Omental fat pad (tissue), 4 donors: ENCODE measurements around the gene POU6F2. TPM values are rescaled to one million over a fixed set of nuclear protein-coding genes. Genes with fewer than 3 reads are reported as not detected.

Experiments
- ATAC-seq: fragments of 150-250 bp; one replicate; pipeline ENCODE4 v1.9.1; 2016; ENCODE audit warnings: mild to moderate bottlenecking, moderate library complexity; ENCODE audit not compliant: low FRiP score
- DNase-seq: peaks from one replicate; pipeline ENCODE4 v3.0.0-alpha.2; 2019; ENCODE audit warnings: low spot score
- CTCF ChIP-seq, 3 donors: fragments of 450-650 bp; IDR thresholded peaks; one replicate each; pipeline ENCODE4 v1.5.1; 2016 to 2017; ENCODE audit warnings: antibody characterized with exemption in 3 of 3, mild to moderate bottlenecking in 3 of 3, moderate library complexity in 2 of 3
- total RNA-seq, 4 donors: library from RNA; depleted of rRNA; stranded (reverse); fragments of >200 nt; gene quantifications; one replicate each; pipeline ENCODE4 v1.1.0, GENCODE V29; 2016

The POU6F2 gene
- under 1 TPM in 3 of 4 donors, not detected in 1; 0.12 to 0.56 (median 0.37) TPM for total RNA-seq

DNA sequence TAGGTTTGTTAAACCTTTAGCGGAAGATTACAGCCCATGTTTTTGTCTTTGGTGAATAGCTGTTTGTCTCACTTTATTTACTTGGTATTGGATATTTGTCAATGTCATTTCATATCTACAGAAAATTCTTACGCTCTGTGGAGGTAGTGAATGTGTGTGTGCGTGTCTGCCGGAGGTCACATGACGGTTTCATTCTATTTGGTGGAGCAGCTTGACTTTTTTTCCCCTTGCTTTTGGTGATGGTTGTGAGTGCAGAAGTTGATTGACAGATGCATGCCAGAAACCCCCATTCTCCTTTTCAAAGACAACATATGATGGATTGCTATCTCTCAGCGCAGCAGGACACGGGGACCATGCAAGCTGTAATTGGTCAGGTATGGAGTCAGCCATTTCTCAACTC is at the start of gene POU6F2:
Gene POU6F2 (plus strand): TSS at position 225 of the 400 bp plus-strand sequence. CDS start 45 bp downstream, at position 270.
- DNase-seq (no peak), ATAC-seq (no peak)
- no peak for TF ChIP-seq CTCF (IDR thresholded peaks at IDR 0.05)

DNA sequence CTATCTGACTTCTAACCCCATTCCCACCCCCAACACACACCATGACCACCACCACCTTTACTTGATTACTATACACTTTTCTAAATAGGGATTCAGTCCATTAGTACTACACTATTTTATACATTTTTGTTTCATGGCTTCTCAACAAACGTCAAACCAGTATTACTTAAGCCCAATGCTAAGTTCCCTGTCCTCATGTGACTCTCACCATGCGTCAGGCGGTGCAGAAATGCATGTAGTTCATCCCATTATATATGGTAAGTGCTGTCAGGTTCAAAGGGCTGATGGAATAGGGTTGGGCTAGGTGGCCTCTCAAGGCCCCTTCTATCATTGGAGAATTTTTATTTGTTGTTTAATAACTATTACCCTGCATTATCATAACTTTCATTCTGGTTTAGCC is 49.2 kb upstream of the POU6F2 start:
- TF ChIP-seq CTCF (IDR thresholded peaks at IDR 0.05), result no peak
- no peak for DNase-seq
- no peak for ATAC-seq

DNA sequence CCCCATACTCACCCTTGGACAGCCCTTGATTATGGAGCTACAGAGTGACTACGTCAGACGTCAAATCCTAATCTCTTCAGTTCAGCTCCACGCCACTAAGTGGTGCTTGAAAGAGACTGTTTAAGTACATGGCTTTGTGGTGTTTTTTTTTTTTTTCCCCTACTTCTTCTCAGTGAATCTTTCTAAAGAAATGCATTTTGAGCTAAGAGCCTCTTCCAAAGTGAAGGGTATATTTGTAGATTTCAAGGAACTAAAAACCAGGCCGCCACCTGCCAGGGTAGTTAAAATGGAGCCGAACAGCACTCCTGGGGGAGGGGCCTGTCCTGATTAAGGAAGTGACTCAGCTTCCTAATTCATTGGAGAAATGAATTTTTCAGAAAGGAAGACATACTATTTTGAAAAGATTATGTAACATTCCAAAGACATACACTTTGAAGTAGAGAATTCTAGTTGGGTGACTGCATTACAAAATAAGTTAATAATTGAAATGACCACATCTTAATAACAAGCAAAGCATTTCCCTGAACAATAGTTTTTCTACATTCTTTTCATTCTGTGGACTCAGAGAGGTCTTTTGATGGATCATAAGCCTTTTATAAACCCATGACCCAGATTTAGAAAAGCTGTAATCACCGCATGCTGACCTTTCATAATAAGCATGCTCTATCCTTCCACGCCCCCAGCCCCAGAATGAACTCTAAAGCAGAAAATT is 48.1 kb upstream of the POU6F2 start:
- ATAC-seq (no peak), DNase-seq (no peak)
- TF ChIP-seq CTCF (IDR thresholded peaks at IDR 0.05), result no peak

DNA sequence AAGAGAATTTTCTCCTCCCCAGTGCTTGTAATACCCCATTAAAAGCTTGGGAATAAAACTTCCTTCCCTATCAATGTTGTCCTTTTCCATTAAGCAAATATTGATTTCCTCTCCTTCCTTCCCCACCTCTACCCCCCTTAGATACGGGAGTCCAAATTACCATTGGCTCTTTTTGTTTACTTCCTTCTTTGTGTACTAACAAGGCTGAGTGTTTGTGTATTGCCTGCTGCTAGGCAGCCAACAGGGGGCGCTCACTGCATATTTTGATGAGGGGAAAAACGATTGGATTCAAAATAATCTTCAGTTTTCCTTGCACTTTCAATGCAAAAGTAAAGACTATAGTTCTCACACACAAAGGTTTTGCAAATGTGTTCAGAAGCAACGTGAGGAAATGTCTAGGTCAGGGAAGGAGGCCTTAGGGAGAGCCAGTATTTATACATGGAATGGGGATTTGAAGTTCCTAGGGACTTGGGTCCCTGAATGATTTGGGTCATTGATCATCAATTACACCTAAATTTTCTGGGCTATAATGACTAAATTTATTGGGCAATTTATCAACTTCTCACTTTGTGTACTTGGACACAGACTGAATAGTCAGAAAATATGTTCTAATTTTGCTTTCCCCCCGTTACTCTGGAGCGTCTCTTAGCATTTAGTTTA is 45.1 kb upstream of the POU6F2 start:
- DNase-seq (peak; percentile 61), ATAC-seq (no peak)
- TF ChIP-seq CTCF (IDR thresholded peaks at IDR 0.05), result peak in 2 of 3 donors; percentile 58 to 69

- DNase-seq, result no peak
- ATAC-seq, result no peak
- TF ChIP-seq CTCF (IDR thresholded peaks at IDR 0.05), result no peak
Measured at GRCh38 chr7:38934051-38934450, 43.7 kb upstream of the POU6F2 start.

- no peak for ATAC-seq
- DNase-seq, result no peak
- no peak for TF ChIP-seq CTCF (IDR thresholded peaks at IDR 0.05)
Measured at GRCh38 chr7:38934536-38934935, 43.2 kb upstream of the POU6F2 start.

DNA sequence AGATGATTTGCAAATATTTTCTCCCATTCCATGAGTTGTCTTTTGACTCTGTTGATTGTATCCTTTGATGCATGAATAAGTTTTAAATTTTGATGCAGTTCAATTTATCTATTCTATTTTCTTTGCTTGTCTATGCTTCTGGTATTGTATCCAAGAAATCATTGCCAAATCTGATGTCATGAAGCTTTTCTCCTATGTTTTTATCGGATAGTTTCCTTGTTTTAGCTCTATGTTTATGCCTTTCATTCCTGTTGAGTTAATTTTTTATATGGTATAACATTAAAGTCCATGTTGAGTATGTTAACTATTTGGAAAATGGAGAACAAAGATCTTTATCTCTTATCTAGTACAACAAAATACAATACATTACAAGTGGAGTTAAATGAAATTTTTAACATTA is 41.1 kb upstream of the POU6F2 start:
- DNase-seq, result no peak
- TF ChIP-seq CTCF (IDR thresholded peaks at IDR 0.05), result no peak
- no peak for ATAC-seq
